BLaER1 treated with 17β-estradiol and CSF1 and Interleukin-3, amounts not matched to agents 10 nM and 100 nM (cell line): ENCODE results near the gene EIF4G3.

ENCODE experiments used
- H3K27ac ChIP-seq, 11 experiments: shearing (Covaris generic); formaldehyde crosslinking; 2 replicates each; pipeline ENCODE4 v1.8.1; 2022
- H3K27me3 ChIP-seq, 11 experiments: shearing (Covaris generic); formaldehyde crosslinking; 2 replicates each; pipeline ENCODE4 v1.8.1; 2022
- H3K36me3 ChIP-seq, 11 experiments: shearing (Covaris generic); formaldehyde crosslinking; 2 replicates each; pipeline ENCODE4 v1.8.1; 2022
- H3K4me1 ChIP-seq, 10 experiments: shearing (Covaris generic); formaldehyde crosslinking; 2 replicates each; pipeline ENCODE4 v1.8.1; 2022
- H3K4me2 ChIP-seq, 11 experiments: shearing (Covaris generic); formaldehyde crosslinking; 2 replicates each; pipeline ENCODE4 v1.8.1; 2022
- H3K4me3 ChIP-seq, 10 experiments: shearing (Covaris generic); formaldehyde crosslinking; 2 replicates each; pipeline ENCODE4 v1.8.1; 2022
- H3K9ac ChIP-seq, 11 experiments: shearing (Covaris generic); formaldehyde crosslinking; 2 replicates each; pipeline ENCODE4 v1.8.1; 2022
- H3K9me3 ChIP-seq, 11 experiments: shearing (Covaris generic); formaldehyde crosslinking; replicated peaks in 1 of 11; 2 replicates each; pipeline ENCODE4 v1.8.1; 2022
- H4K20me1 ChIP-seq, 11 experiments: shearing (Covaris generic); formaldehyde crosslinking; 2 replicates each; pipeline ENCODE4 v1.8.1; 2022
- Cebpa-rat ChIP-seq, 11 experiments: shearing (Covaris generic); IDR thresholded peaks; 2 replicates each; pipeline ENCODE4 v1.8.1; 2022

Gene EIF4G3

DNA sequence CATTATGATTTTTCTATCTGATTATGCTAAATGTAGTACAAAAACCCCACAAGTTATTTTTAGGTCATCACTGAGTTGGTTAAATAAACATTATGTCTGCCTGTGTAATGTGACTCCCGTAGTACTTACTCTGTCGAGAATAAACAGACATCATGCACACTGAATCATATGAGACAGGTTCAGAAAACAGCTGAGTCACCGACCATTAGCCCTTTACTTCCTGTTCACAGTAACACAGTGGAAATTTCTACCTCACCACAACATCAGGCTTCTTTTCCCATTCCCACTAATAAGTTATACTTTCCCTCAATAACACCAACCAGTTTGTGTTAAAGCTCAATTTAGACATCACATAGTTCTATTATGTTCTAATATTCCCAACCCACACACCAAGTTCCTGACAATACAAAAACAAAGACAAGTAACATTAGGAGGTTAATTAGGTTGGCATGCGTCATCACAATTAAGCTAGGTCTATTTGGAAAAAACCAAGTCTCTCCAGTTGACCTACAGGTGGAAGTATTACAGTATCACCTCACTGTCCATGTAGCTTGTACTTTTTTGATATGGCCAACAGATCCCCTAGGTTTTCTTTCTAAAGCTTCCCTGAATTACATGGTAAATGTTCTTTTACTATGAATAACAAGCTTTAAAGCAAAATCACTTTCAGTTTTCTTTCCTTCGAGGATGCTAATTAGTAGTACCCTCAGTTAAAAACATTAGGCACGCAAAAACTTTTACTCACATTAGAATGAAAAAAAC lies 154.2 kb downstream of the EIF4G3 start:
- Histone ChIP-seq H3K4me2 (peak overlapping the region; percentile 23 to 63 (median 52); a peak in 20 of 22 replicates), H4K20me1 (peaks cover 0 to 41% (median 8%) of the 10 kb centered on the region in 11 experiments; a peak in 9 of 22 replicates), H3K9me3 (peaks cover 0 to 41% (median 34%) of the 10 kb centered on the region in 11 experiments; a peak in 20 of 22 replicates), H3K4me1 (peaks cover 10 to 21% (median 17%) of the 10 kb centered on the region in 10 experiments), H3K9ac (peak overlapping the region in 5 of 11 experiments; percentile 11 to 46 (median 24); a peak in 7 of 22 replicates), H3K27me3 (no peaks in the 10 kb centered on the region), H3K4me3 (no peak overlapping the region), H3K27ac (peak overlapping the region; percentile 53 to 80 (median 67); a peak in 21 of 22 replicates), H3K36me3 (peaks cover 7 to 56% (median 42%) of the 10 kb centered on the region in 11 experiments; a peak in 21 of 22 replicates)
- no peak for TF ChIP-seq Cebpa-rat (IDR thresholded peaks at IDR 0.05)

GRCh38 chr1:21021311-21021710 lies 155.4 kb downstream of the EIF4G3 start:
- H3K4me3 ChIP-seq = no peak overlapping the region
- peaks cover 0 to 46% (median 8%) of the 10 kb centered on the region in 11 experiments; a peak in 10 of 22 replicates for H4K20me1 ChIP-seq
- peaks cover 7 to 57% (median 38%) of the 10 kb centered on the region in 11 experiments; a peak in 21 of 22 replicates for H3K36me3 ChIP-seq
- H3K27ac ChIP-seq = peak overlapping the region; percentile 53 to 80 (median 67); a peak in 16 of 22 replicates
- H3K9me3 ChIP-seq = peaks cover 0 to 35% (median 28%) of the 10 kb centered on the region in 11 experiments; a peak in 20 of 22 replicates
- H3K27me3 ChIP-seq = no peaks in the 10 kb centered on the region
- H3K4me2 ChIP-seq = peak overlapping the region in 5 of 11 experiments; percentile 44 to 63 (median 61); a peak in 6 of 22 replicates
- no peak overlapping the region for H3K9ac ChIP-seq
- TF ChIP-seq Cebpa-rat (IDR thresholded peaks at IDR 0.05) = no peak
- peaks cover 10 to 21% (median 17%) of the 10 kb centered on the region in 10 experiments for H3K4me1 ChIP-seq

- H3K4me1 ChIP-seq = peaks cover 10 to 21% (median 17%) of the 10 kb centered on the region in 10 experiments
- H3K27me3 ChIP-seq = no peaks in the 10 kb centered on the region
- H3K4me3 ChIP-seq = no peak overlapping the region
- H3K9ac ChIP-seq = no peak overlapping the region
- H4K20me1 ChIP-seq = peaks cover 0 to 41% (median 8%) of the 10 kb centered on the region in 11 experiments; a peak in 10 of 22 replicates
- H3K36me3 ChIP-seq = peaks cover 4 to 59% (median 35%) of the 10 kb centered on the region in 11 experiments; a peak in 21 of 22 replicates
- no peak for TF ChIP-seq Cebpa-rat (IDR thresholded peaks at IDR 0.05)
- H3K4me2 ChIP-seq = no peak overlapping the region
- H3K27ac ChIP-seq = no peak overlapping the region
- peaks cover 0 to 32% (median 21%) of the 10 kb centered on the region in 11 experiments; a peak in 20 of 22 replicates for H3K9me3 ChIP-seq
These were observed 156.5 kb downstream of the EIF4G3 start for GRCh38 chr1:21020151-21020550.

DNA sequence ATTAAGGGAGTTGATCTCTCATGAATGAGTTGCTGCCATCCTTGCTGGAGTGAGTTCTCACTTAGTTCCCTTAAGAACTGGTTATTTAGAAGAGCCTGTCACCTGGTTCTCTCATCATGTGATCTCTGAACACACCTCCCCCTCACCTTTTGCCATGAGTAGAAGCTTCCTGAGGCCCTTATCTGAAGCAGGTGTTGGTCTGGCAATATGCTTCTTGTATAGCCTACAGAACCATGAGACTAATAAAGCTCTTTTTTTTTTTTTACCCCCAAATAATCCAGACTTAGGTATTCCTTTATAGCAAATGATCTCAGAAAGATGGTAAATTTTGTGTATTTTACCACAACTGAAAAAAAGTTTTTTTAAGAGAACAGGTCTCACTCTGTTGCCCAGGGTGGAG lies 158.0 kb downstream of the EIF4G3 start:
- peaks cover 0 to 44% (median 13%) of the 10 kb centered on the region in 11 experiments; a peak in 10 of 22 replicates for H4K20me1 ChIP-seq
- no peak for TF ChIP-seq Cebpa-rat (IDR thresholded peaks at IDR 0.05)
- no peaks in the 10 kb centered on the region for H3K27me3 ChIP-seq

DNA sequence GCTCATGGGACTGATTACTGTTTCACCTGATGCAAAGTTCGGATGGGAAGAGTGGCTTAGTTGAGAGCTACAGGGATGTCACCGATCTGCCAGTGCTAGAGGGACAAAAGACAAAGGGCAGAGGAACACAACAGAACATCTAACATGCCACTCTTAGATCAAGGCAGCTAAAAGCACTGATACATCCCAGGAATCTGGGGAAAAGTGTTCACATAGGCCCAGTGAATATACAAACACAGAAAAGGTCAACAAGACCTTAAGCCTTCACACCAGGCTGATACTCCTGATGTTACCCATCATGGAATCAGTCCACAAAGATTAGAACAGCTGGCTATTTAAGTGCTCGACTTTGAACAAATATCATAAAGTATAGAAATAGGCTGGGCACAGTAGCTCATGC lies 163.2 kb downstream of the EIF4G3 start:
- Histone ChIP-seq H3K4me3 (no peak overlapping the region), H3K4me1 (peaks cover 0 to 22% (median 7%) of the 10 kb centered on the region in 10 experiments; a peak in 11 of 20 replicates), H3K9ac (no peak overlapping the region), H3K36me3 (peaks cover 9 to 53% (median 34%) of the 10 kb centered on the region in 11 experiments; a peak in 20 of 22 replicates), H3K27ac (no peak overlapping the region), H3K9me3 (peaks cover 0 to 23% (median 9%) of the 10 kb centered on the region in 11 experiments; a peak in 13 of 22 replicates), H3K4me2 (peak overlapping the region in 3 of 11 experiments; percentile 2 to 37 (median 10); a peak in 3 of 22 replicates), H4K20me1 (peaks cover 14 to 78% (median 44%) of the 10 kb centered on the region in 11 experiments; a peak in 18 of 22 replicates), H3K27me3 (no peaks in the 10 kb centered on the region)
- TF ChIP-seq Cebpa-rat (IDR thresholded peaks at IDR 0.05) = no peak

More for the DNA sequence above, 158.0 kb downstream of the EIF4G3 start:
- no peak overlapping the region for H3K4me2 ChIP-seq
- peaks cover 0 to 23% (median 9%) of the 10 kb centered on the region in 11 experiments; a peak in 13 of 22 replicates for H3K9me3 ChIP-seq
- no peak overlapping the region for H3K9ac ChIP-seq
- peaks cover 3 to 61% (median 38%) of the 10 kb centered on the region in 11 experiments; a peak in 21 of 22 replicates for H3K36me3 ChIP-seq
- peaks cover 10 to 21% (median 17%) of the 10 kb centered on the region in 10 experiments for H3K4me1 ChIP-seq
- no peak overlapping the region for H3K4me3 ChIP-seq
- H3K27ac ChIP-seq = no peak overlapping the region

DNA sequence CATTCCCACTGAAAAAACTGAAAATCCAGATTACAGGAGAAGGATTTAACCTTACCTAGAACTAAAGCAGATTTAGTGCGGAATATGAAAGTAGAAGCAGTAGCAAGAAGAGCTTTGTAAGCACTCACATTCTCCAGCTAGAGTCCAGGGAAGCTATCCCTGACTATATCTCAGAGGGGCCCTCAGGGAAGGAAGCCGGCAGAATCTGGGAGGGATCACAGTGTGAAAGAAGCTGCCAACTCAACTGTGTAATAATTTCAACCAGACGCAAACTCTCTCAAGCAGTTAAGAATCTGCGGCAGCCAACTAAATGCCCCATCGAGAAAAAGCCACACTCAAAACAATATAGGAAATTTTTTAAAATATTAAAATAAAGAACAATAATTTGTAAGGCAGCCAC lies 163.8 kb downstream of the EIF4G3 start:
- Histone ChIP-seq H4K20me1 (peaks cover 14 to 78% (median 50%) of the 10 kb centered on the region in 11 experiments; a peak in 18 of 22 replicates), H3K9ac (no peak overlapping the region), H3K36me3 (peaks cover 9 to 52% (median 29%) of the 10 kb centered on the region in 11 experiments; a peak in 20 of 22 replicates), H3K27me3 (no peaks in the 10 kb centered on the region), H3K4me1 (peaks cover 0 to 22% (median 7%) of the 10 kb centered on the region in 10 experiments; a peak in 11 of 20 replicates), H3K4me3 (no peak overlapping the region), H3K27ac (no peak overlapping the region), H3K4me2 (peak overlapping the region in 3 of 11 experiments; percentile 2 to 37 (median 10); a peak in 2 of 22 replicates), H3K9me3 (peaks cover 0 to 21% (median 9%) of the 10 kb centered on the region in 11 experiments; a peak in 13 of 22 replicates)
- TF ChIP-seq Cebpa-rat (IDR thresholded peaks at IDR 0.05) = no peak

DNA sequence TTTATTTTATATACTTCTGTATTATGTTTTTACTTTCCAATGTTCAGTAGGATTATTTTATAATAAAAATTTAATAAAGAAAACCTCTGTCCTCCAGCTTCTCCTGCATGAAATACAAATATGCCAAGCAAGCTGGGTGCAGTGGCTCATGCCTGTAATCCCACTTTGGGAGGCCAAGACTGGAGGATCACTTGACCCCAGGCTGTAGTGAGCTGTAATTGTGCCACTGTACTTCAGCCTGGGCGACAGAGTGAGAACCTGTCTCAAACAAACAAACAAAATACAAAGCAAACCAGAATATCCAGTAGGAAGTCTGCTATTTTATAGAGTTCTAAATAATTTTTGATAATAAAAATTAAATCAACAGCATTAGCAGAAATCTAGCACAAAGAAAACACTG lies 168.8 kb downstream of the EIF4G3 start:
- TF ChIP-seq Cebpa-rat (IDR thresholded peaks at IDR 0.05) = no peak
- H3K36me3 ChIP-seq = peaks cover 0 to 19% (median 5%) of the 10 kb centered on the region in 11 experiments; a peak in 8 of 22 replicates
- peaks cover 8 to 87% (median 54%) of the 10 kb centered on the region in 11 experiments; a peak in 18 of 22 replicates for H4K20me1 ChIP-seq
- H3K4me2 ChIP-seq = no peak overlapping the region
- H3K27me3 ChIP-seq = no peaks in the 10 kb centered on the region
- H3K4me1 ChIP-seq = peaks cover 0 to 15% (median 4%) of the 10 kb centered on the region in 10 experiments; a peak in 11 of 20 replicates
- H3K4me3 ChIP-seq = no peak overlapping the region
- no peaks in the 10 kb centered on the region for H3K9me3 ChIP-seq
- no peak overlapping the region for H3K9ac ChIP-seq
- no peak overlapping the region for H3K27ac ChIP-seq

GRCh38 chr1:21005466-21006239 lies 171.0 kb downstream of the EIF4G3 start:
- Histone ChIP-seq H3K4me1 (peaks cover 0 to under 1% (median 0%) of the 10 kb centered on the region in 10 experiments; a peak in 2 of 20 replicates), H3K9me3 (no peaks in the 10 kb centered on the region), H3K4me3 (no peak overlapping the region), H3K36me3 (peaks cover 12 to 37% (median 24%) of the 10 kb centered on the region in 11 experiments), H4K20me1 (peaks cover 0 to 67% (median 43%) of the 10 kb centered on the region in 11 experiments; a peak in 17 of 22 replicates), H3K4me2 (no peak overlapping the region), H3K9ac (no peak overlapping the region), H3K27ac (no peak overlapping the region), H3K27me3 (no peaks in the 10 kb centered on the region)
- no peak for TF ChIP-seq Cebpa-rat (IDR thresholded peaks at IDR 0.05)
